Measurements from ENCODE around the gene CTPS1.

- TF ChIP-seq, protein P1, sequence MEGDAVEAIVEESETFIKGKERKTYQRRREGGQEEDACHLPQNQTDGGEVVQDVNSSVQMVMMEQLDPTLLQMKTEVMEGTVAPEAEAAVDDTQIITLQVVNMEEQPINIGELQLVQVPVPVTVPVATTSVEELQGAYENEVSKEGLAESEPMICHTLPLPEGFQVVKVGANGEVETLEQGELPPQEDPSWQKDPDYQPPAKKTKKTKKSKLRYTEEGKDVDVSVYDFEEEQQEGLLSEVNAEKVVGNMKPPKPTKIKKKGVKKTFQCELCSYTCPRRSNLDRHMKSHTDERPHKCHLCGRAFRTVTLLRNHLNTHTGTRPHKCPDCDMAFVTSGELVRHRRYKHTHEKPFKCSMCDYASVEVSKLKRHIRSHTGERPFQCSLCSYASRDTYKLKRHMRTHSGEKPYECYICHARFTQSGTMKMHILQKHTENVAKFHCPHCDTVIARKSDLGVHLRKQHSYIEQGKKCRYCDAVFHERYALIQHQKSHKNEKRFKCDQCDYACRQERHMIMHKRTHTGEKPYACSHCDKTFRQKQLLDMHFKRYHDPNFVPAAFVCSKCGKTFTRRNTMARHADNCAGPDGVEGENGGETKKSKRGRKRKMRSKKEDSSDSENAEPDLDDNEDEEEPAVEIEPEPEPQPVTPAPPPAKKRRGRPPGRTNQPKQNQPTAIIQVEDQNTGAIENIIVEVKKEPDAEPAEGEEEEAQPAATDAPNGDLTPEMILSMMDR (IDR thresholded peaks at IDR 0.05; ENCODE audit: borderline replicate concordance, extremely low read depth, low read length, poor library complexity, severe bottlenecking), result no peak
- TF ChIP-seq EZH2 (IDR thresholded peaks at IDR 0.05; ENCODE audit: borderline replicate concordance, low read depth, low read length, severe bottlenecking), result no peak
Observed at GRCh38 chr1:41005876-41006275, 26.4 kb downstream of the CTPS1 start.
